HEK293T (cell line): ENCODE data around the gene GNPDA1.

Experiments used
- ARNT ChIP-seq: fragments of 450-650 bp; IDR thresholded peaks from 2 replicates; pipeline ENCODE4 v1.6.1; 2017; ENCODE audit warnings: mild to moderate bottlenecking
- BHLHE40 ChIP-seq: fragments of 450-650 bp; IDR thresholded peaks from 2 replicates; pipeline ENCODE4 v1.6.1; 2016; ENCODE audit warnings: mild to moderate bottlenecking, moderate library complexity, borderline replicate concordance
- CTBP1 ChIP-seq: fragments of 450-650 bp; IDR thresholded peaks from 2 replicates; pipeline ENCODE4 v1.6.1; 2016; ENCODE audit warnings: borderline replicate concordance
- ELF4 ChIP-seq: fragments of 450-650 bp; IDR thresholded peaks from 2 replicates; pipeline ENCODE4 v1.6.1; 2017; ENCODE audit warnings: antibody characterized with exemption
- FOXA1 ChIP-seq: fragments of 450-650 bp; IDR thresholded peaks from 2 replicates; pipeline ENCODE4 v1.6.1; 2016; ENCODE audit warnings: mild to moderate bottlenecking
- FOXK2 ChIP-seq: fragments of 450-650 bp; IDR thresholded peaks from 2 replicates; pipeline ENCODE4 v1.6.1; 2016; ENCODE audit warnings: mild to moderate bottlenecking
- HDGF ChIP-seq: fragments of 450-650 bp; IDR thresholded peaks from 2 replicates; pipeline ENCODE4 v1.6.1; 2017; ENCODE audit warnings: antibody characterized with exemption, borderline replicate concordance
- L3MBTL2 ChIP-seq: fragments of 450-650 bp; conservative IDR thresholded peaks from 2 replicates; pipeline ENCODE4 v1.6.1; 2016; ENCODE audit warnings: mild to moderate bottlenecking
- NFRKB ChIP-seq: fragments of 450-650 bp; IDR thresholded peaks from 2 replicates; pipeline ENCODE4 v1.6.1; 2016; ENCODE audit warnings: mild to moderate bottlenecking, moderate library complexity
- PKNOX1 ChIP-seq: fragments of 450-650 bp; IDR thresholded peaks from 2 replicates; pipeline ENCODE4 v1.6.1; 2016
- SP1 ChIP-seq: fragments of 450-650 bp; IDR thresholded peaks from 2 replicates; pipeline ENCODE4 v1.6.1; 2017
- SUZ12 ChIP-seq: fragments of 450-650 bp; IDR thresholded peaks from 2 replicates; pipeline ENCODE4 v1.6.1; 2016; ENCODE audit warnings: mild to moderate bottlenecking
- TARDBP ChIP-seq: fragments of 450-650 bp; IDR thresholded peaks from 2 replicates; pipeline ENCODE4 v1.6.1; 2016
- ZNF384 ChIP-seq: fragments of 450-650 bp; IDR thresholded peaks from 2 replicates; pipeline ENCODE4 v1.6.1; 2016

GRCh38 chr5:141986072-141986471 is 26.8 kb downstream of the GNPDA1 start:
- TF ChIP-seq CTBP1 = no peak
- TF ChIP-seq PKNOX1 = no peak
- TF ChIP-seq HDGF = no peak
- TF ChIP-seq SP1 = no peak
- TF ChIP-seq FOXK2 = no peak
- no peak for TF ChIP-seq ELF4
- TF ChIP-seq SUZ12 = no peak
- no peak for TF ChIP-seq ZNF384
- TF ChIP-seq L3MBTL2 = no peak
- TF ChIP-seq FOXA1 = no peak
- TF ChIP-seq TARDBP = no peak
- no peak for TF ChIP-seq BHLHE40
- no peak for TF ChIP-seq ARNT
- TF ChIP-seq NFRKB = no peak
